MM.1S (cell line): ENCODE data around the gene MR1.

Source experiments
- EZH2 ChIP-seq: fragments of 300-600 bp; sonication (generic); optimal IDR thresholded peaks from 2 replicates; pipeline ENCODE3; 2017; ENCODE audit warnings: low read depth, mild to moderate bottlenecking, antibody characterized with exemption, low read length, mixed read lengths
- EZH2phosphoT487 ChIP-seq: fragments of 300-600 bp; sonication (generic); IDR thresholded peaks from 2 replicates; pipeline ENCODE4 v1.6.1; 2018; ENCODE audit warnings: antibody characterized with exemption, low read length
- TF ChIP-seq, protein P1 (sequence below): fragments of 300-600 bp; sonication (generic); IDR thresholded peaks from 2 replicates; pipeline ENCODE4 v1.5.1; 2016; ENCODE audit warnings: antibody characterized with exemption, low read length, mixed read lengths

GRCh38 chr1:181100015-181100905, 66.5 kb downstream of the MR1 start:
- TF ChIP-seq, protein P1, sequence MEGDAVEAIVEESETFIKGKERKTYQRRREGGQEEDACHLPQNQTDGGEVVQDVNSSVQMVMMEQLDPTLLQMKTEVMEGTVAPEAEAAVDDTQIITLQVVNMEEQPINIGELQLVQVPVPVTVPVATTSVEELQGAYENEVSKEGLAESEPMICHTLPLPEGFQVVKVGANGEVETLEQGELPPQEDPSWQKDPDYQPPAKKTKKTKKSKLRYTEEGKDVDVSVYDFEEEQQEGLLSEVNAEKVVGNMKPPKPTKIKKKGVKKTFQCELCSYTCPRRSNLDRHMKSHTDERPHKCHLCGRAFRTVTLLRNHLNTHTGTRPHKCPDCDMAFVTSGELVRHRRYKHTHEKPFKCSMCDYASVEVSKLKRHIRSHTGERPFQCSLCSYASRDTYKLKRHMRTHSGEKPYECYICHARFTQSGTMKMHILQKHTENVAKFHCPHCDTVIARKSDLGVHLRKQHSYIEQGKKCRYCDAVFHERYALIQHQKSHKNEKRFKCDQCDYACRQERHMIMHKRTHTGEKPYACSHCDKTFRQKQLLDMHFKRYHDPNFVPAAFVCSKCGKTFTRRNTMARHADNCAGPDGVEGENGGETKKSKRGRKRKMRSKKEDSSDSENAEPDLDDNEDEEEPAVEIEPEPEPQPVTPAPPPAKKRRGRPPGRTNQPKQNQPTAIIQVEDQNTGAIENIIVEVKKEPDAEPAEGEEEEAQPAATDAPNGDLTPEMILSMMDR = no peak
- TF ChIP-seq EZH2phosphoT487 (no peak), EZH2 (no peak)
